Activated CD8-positive, alpha-beta memory T cell treated with anti-CD3 and anti-CD28 coated beads for 36 hours (primary cell): ENCODE data around the gene ITPR1. TPM values are rescaled to one million over a fixed set of nuclear protein-coding genes. Genes with fewer than 3 reads are reported as not detected.

ENCODE experiments used
- CTCF ChIA-PET: fragments of 350-600 bp; sonication (Branson Sonifier 250); formaldehyde crosslinking; loops from one replicate; lab custom pipeline; 2021; ENCODE audit warnings: antibody characterized with exemption; lab: Charles Lee
- POLR2A ChIA-PET: fragments of 350-600 bp; sonication (Branson Sonifier 250); formaldehyde crosslinking; loops from one replicate; lab custom pipeline; 2021; ENCODE audit warnings: antibody characterized with exemption; lab: Charles Lee
- total RNA-seq, 2 experiments: library from RNA; stranded (reverse); gene quantifications; one replicate each; pipeline ENCODE4 v1.2.3, GENCODE V29; 2021

Gene ITPR1
- total RNA-seq, 2 experiments from 2014 or later, result 83.2 to 85.1 TPM

GRCh38 chr3:4836516-4836915 lies 343.4 kb downstream of the ITPR1 start:
- POLR2A ChIA-PET, result interaction anchor here (0.7 to 4.9 kb wide), 3 partner anchors 23 to 182 kb away, joined by 4 to 52 read pairs (median 13); partner anchors contain the start of gene BHLHE40
- CTCF ChIA-PET, result interaction anchor here (0.6 to 1.2 kb wide), 4 partner anchors 15 to 147 kb away, joined by 3 to 7 read pairs (median 3); no protein-coding TSS in a partner anchor

GRCh38 chr3:4837374-4837930 lies 344.3 kb downstream of the ITPR1 start:
- ChIA-PET CTCF (interaction anchor here (0.7 to 1.5 kb wide), 4 partner anchors 14 to 189 kb away, joined by 3 to 4 read pairs (median 3); no protein-coding TSS in a partner anchor), POLR2A (interaction anchor here (4.9 kb wide), 1 partner anchor 141 kb away, joined by 52 read pairs; the partner anchor contains the start of gene BHLHE40)

GRCh38 chr3:4838621-4839022 lies 345.5 kb downstream of the ITPR1 start:
- CTCF ChIA-PET, result interaction anchor here (0.7 to 1.5 kb wide), 5 partner anchors 11 to 219 kb away, joined by 3 to 5 read pairs (median 3); no protein-coding TSS in a partner anchor
- POLR2A ChIA-PET, result interaction anchor here (0.6 kb wide), 1 partner anchor 86 kb away, joined by 3 read pairs; no protein-coding TSS in a partner anchor

GRCh38 chr3:4839278-4839677 lies 346.1 kb downstream of the ITPR1 start:
- ChIA-PET POLR2A (interaction anchor here (0.6 to 0.8 kb wide), 2 partner anchors 22 to 139 kb away, joined by 3 to 7 read pairs; no protein-coding TSS in a partner anchor), CTCF (interaction anchor here (1.1 to 1.2 kb wide), 3 partner anchors 10 to 218 kb away, joined by 3 to 5 read pairs (median 3); no protein-coding TSS in a partner anchor)

GRCh38 chr3:4841225-4841624 lies 348.1 kb downstream of the ITPR1 start:
- ChIA-PET CTCF (interaction anchor here (0.5 to 1.5 kb wide), 5 partner anchors 19 to 165 kb away, joined by 3 to 4 read pairs (median 3); partner anchors contain the start of gene BHLHE40), POLR2A (interaction anchor here (1.0 to 1.7 kb wide), 8 partner anchors 9 to 143 kb away, joined by 3 to 8 read pairs (median 6); no protein-coding TSS in a partner anchor)

- CTCF ChIA-PET, result interaction anchor here (0.5 to 1.5 kb wide), 5 partner anchors 20 to 164 kb away, joined by 3 to 4 read pairs (median 3); partner anchors contain the start of gene BHLHE40
- POLR2A ChIA-PET, result interaction anchor here (0.7 to 1.7 kb wide), 10 partner anchors 8 to 174 kb away, joined by 3 to 8 read pairs (median 5); no protein-coding TSS in a partner anchor
These were observed 348.8 kb downstream of the ITPR1 start for GRCh38 chr3:4841776-4842440.

GRCh38 chr3:4843619-4844018 lies 350.5 kb downstream of the ITPR1 start:
- ChIA-PET POLR2A (interaction anchor here (1.0 to 1.9 kb wide), 2 partner anchors 136 to 159 kb away, joined by 3 to 11 read pairs; partner anchors contain the start of gene BHLHE40), CTCF (interaction anchor here (0.8 to 2.0 kb wide), 5 partner anchors 9 to 135 kb away, joined by 3 to 6 read pairs (median 4); partner anchors contain the start of gene BHLHE40)

GRCh38 chr3:4845882-4846281 lies 352.7 kb downstream of the ITPR1 start:
- ChIA-PET CTCF (no interaction called here), POLR2A (no interaction called here)

- ChIA-PET CTCF (no interaction called here), POLR2A (interaction anchor here (0.8 kb wide), 1 partner anchor 15 kb away, joined by 3 read pairs; no protein-coding TSS in a partner anchor)
These were observed 353.4 kb downstream of the ITPR1 start for GRCh38 chr3:4846543-4846942.

- ChIA-PET POLR2A (interaction anchor here (1.2 to 1.6 kb wide), 2 partner anchors 130 to 135 kb away, joined by 3 to 4 read pairs; no protein-coding TSS in a partner anchor), CTCF (interaction anchor here (1.4 kb wide), 1 partner anchor 27 kb away, joined by 3 read pairs; no protein-coding TSS in a partner anchor)
These were observed 355.2 kb downstream of the ITPR1 start for GRCh38 chr3:4848176-4848825.

- CTCF ChIA-PET, result interaction anchor here (0.9 to 1.4 kb wide), 4 partner anchors 10 to 127 kb away, joined by 3 to 4 read pairs (median 3); no protein-coding TSS in a partner anchor
- POLR2A ChIA-PET, result interaction anchor here (1.6 to 3.3 kb wide), 4 partner anchors 7 to 135 kb away, joined by 4 to 41 read pairs (median 8); partner anchors contain the start of gene BHLHE40
These were observed 356.0 kb downstream of the ITPR1 start for GRCh38 chr3:4849136-4849535.

GRCh38 chr3:4849739-4850138 lies 356.6 kb downstream of the ITPR1 start:
- CTCF ChIA-PET, result interaction anchor here (0.9 to 1.4 kb wide), 9 partner anchors 11 to 153 kb away, joined by 3 to 5 read pairs (median 4); no protein-coding TSS in a partner anchor
- POLR2A ChIA-PET, result interaction anchor here (0.6 to 3.3 kb wide), 9 partner anchors 8 to 356 kb away, joined by 3 to 41 read pairs (median 5); partner anchors contain the start of genes BHLHE40 and ITPR1

GRCh38 chr3:4850211-4850927 lies 357.2 kb downstream of the ITPR1 start:
- ChIA-PET CTCF (interaction anchor here (0.9 to 1.9 kb wide), 13 partner anchors 11 to 152 kb away, joined by 3 to 5 read pairs (median 4); no protein-coding TSS in a partner anchor), POLR2A (interaction anchor here (0.6 to 3.3 kb wide), 9 partner anchors 8 to 357 kb away, joined by 3 to 41 read pairs (median 5); partner anchors contain the start of genes BHLHE40 and ITPR1)

GRCh38 chr3:4850928-4851265 lies 357.7 kb downstream of the ITPR1 start:
- ChIA-PET CTCF (interaction anchor here (0.8 to 1.9 kb wide), 9 partner anchors 13 to 139 kb away, joined by 3 to 5 read pairs (median 4); no protein-coding TSS in a partner anchor), POLR2A (interaction anchor here (1.0 to 3.3 kb wide), 7 partner anchors 9 to 171 kb away, joined by 3 to 41 read pairs (median 6); partner anchors contain the start of gene BHLHE40)

- POLR2A ChIA-PET, result interaction anchor here (1.1 kb wide), 1 partner anchor 123 kb away, joined by 3 read pairs; no protein-coding TSS in a partner anchor
- CTCF ChIA-PET, result interaction anchor here (1.2 kb wide), 1 partner anchor 127 kb away, joined by 3 read pairs; no protein-coding TSS in a partner anchor
These were observed 359.9 kb downstream of the ITPR1 start for GRCh38 chr3:4852780-4853748.

- POLR2A ChIA-PET, result interaction anchor here (1.1 kb wide), 1 partner anchor 123 kb away, joined by 3 read pairs; no protein-coding TSS in a partner anchor
These were observed 360.6 kb downstream of the ITPR1 start for GRCh38 chr3:4853749-4854140.

More at GRCh38 chr3:4853749-4854140, 360.6 kb downstream of the ITPR1 start:
- CTCF ChIA-PET, result interaction anchor here (0.7 to 1.2 kb wide), 2 partner anchors 84 to 127 kb away, joined by 3 read pairs; no protein-coding TSS in a partner anchor
